IPS-18c (cell line): ENCODE data around the gene NR3C1.

Experiments
- H3K4me3 ChIP-seq: 2 replicates; pipeline ENCODE4 v1.7.0; 2013; ENCODE audit warnings: low read depth, mild to moderate bottlenecking, low read length, moderate library complexity; ENCODE audit not compliant: insufficient read depth
- H3K9me3 ChIP-seq: one replicate; pipeline ENCODE4 v1.6.1; 2013; ENCODE audit warnings: mild to moderate bottlenecking, low read length, moderate library complexity; ENCODE audit not compliant: control insufficient read depth, insufficient read depth

Gene NR3C1

GRCh38 chr5:143245929-143246561, 157.4 kb downstream of the NR3C1 start:
- no peak overlapping the region for H3K4me3 ChIP-seq
- H3K9me3 ChIP-seq: no peaks in the 10 kb centered on the region

GRCh38 chr5:143244990-143245389, 158.5 kb downstream of the NR3C1 start:
- Histone ChIP-seq H3K9me3 (no peaks in the 10 kb centered on the region), H3K4me3 (no peak overlapping the region)

GRCh38 chr5:143244000-143244736, 159.3 kb downstream of the NR3C1 start:
- Histone ChIP-seq H3K4me3 (no peak overlapping the region), H3K9me3 (no peaks in the 10 kb centered on the region)

GRCh38 chr5:143243103-143243502, 160.4 kb downstream of the NR3C1 start:
- Histone ChIP-seq H3K4me3 (no peak overlapping the region), H3K9me3 (no peaks in the 10 kb centered on the region)

- Histone ChIP-seq H3K9me3 (no peaks in the 10 kb centered on the region), H3K4me3 (no peak overlapping the region)
Measured at GRCh38 chr5:143241892-143242291, 161.6 kb downstream of the NR3C1 start.

GRCh38 chr5:143239882-143240518, 163.5 kb downstream of the NR3C1 start:
- no peaks in the 10 kb centered on the region for H3K9me3 ChIP-seq
- H3K4me3 ChIP-seq: no peak overlapping the region

GRCh38 chr5:143238620-143239019, 164.9 kb downstream of the NR3C1 start:
- no peaks in the 10 kb centered on the region for H3K9me3 ChIP-seq
- no peak overlapping the region for H3K4me3 ChIP-seq

- H3K4me3 ChIP-seq: no peak overlapping the region
- H3K9me3 ChIP-seq: no peaks in the 10 kb centered on the region
Measured at GRCh38 chr5:143237664-143238063, 165.8 kb downstream of the NR3C1 start.

- Histone ChIP-seq H3K9me3 (no peaks in the 10 kb centered on the region), H3K4me3 (no peak overlapping the region)
Measured at GRCh38 chr5:143236682-143237081, 166.8 kb downstream of the NR3C1 start.

GRCh38 chr5:143235423-143235822, 168.1 kb downstream of the NR3C1 start:
- Histone ChIP-seq H3K4me3 (no peak overlapping the region), H3K9me3 (no peaks in the 10 kb centered on the region)

- no peaks in the 10 kb centered on the region for H3K9me3 ChIP-seq
Measured at GRCh38 chr5:143234162-143234842, 169.2 kb downstream of the NR3C1 start.

GRCh38 chr5:143233031-143233430, 170.5 kb downstream of the NR3C1 start:
- H3K9me3 ChIP-seq: no peaks in the 10 kb centered on the region
- H3K4me3 ChIP-seq: no peak overlapping the region

More at GRCh38 chr5:143234162-143234842, 169.2 kb downstream of the NR3C1 start:
- H3K4me3 ChIP-seq: no peak overlapping the region

- Histone ChIP-seq H3K4me3 (no peak overlapping the region), H3K9me3 (no peaks in the 10 kb centered on the region)
Measured at GRCh38 chr5:143231973-143232812, 171.3 kb downstream of the NR3C1 start.

- no peaks in the 10 kb centered on the region for H3K9me3 ChIP-seq
- no peak overlapping the region for H3K4me3 ChIP-seq
Measured at GRCh38 chr5:143231416-143231815, 172.1 kb downstream of the NR3C1 start.

- Histone ChIP-seq H3K9me3 (no peaks in the 10 kb centered on the region), H3K4me3 (no peak overlapping the region)
Measured at GRCh38 chr5:143230676-143230996, 172.8 kb downstream of the NR3C1 start.

GRCh38 chr5:143229896-143230675, 173.4 kb downstream of the NR3C1 start:
- H3K4me3 ChIP-seq: no peak overlapping the region
- H3K9me3 ChIP-seq: no peaks in the 10 kb centered on the region
